Esophagus (tissue), 2 donors: Measurements from ENCODE around the gene CYSLTR2. TPM values are rescaled to one million over a fixed set of nuclear protein-coding genes. Genes with fewer than 3 reads are reported as not detected.

ENCODE experiments used
- H3K27ac ChIP-seq, 2 donors: one replicate each; pipeline ENCODE4 v1.5.1; 2013; ENCODE audit warnings: low read depth in 2 of 2, mild to moderate bottlenecking in 2 of 2, inconsistent platforms in 1 of 2, low read length in 1 of 2, moderate library complexity in 1 of 2
- H3K27me3 ChIP-seq, 2 donors: one replicate each; pipeline ENCODE4 v1.6.1; 2013; ENCODE audit warnings: low read length in 2 of 2, control low read depth in 1 of 2, mild to moderate bottlenecking in 1 of 2; ENCODE audit not compliant: insufficient read depth in 2 of 2, control insufficient read depth in 1 of 2
- H3K36me3 ChIP-seq, 2 donors: one replicate each; pipeline ENCODE4 v1.6.1; 2013; ENCODE audit warnings: low read length in 1 of 2; ENCODE audit not compliant: control insufficient read depth in 2 of 2, insufficient read depth in 2 of 2
- H3K4me1 ChIP-seq, 2 donors: one replicate each; pipeline ENCODE4 v1.6.1; 2013; ENCODE audit warnings: low read length in 1 of 2; ENCODE audit not compliant: control insufficient read depth in 2 of 2, insufficient read depth in 2 of 2
- H3K4me3 ChIP-seq, 2 donors: one replicate each; pipeline ENCODE4 v1.5.1; 2013; ENCODE audit warnings: low read length in 2 of 2, mild to moderate bottlenecking in 2 of 2, low read depth in 1 of 2, moderate library complexity in 1 of 2
- H3K9me3 ChIP-seq, 2 donors: one replicate each; pipeline ENCODE4 v1.6.1; 2013; ENCODE audit warnings: mild to moderate bottlenecking in 2 of 2, low read depth in 1 of 2, low read length in 1 of 2, moderate library complexity in 1 of 2; ENCODE audit not compliant: control insufficient read depth in 2 of 2, insufficient read depth in 1 of 2
- WGBS, 2 donors: extraction: QIAGEN DNeasy Blood & Tissue Kit; methylation state at CpG; one replicate each; pipeline ENCODE4 v1.1.7; 2013; 5-methylcytosine and 5-hydroxymethylcytosine counted together
- polyA plus RNA-seq, 2 donors: library from polyadenylated mRNA; stranded (reverse); fragments of 200-250 nt; gene quantifications; one replicate each; pipeline ENCODE4 v1.2.3, GENCODE V29; 2013
- donor health status: healthy with polysubstance abuse.
- donor health status: Bipolar disorder and iron deficiency.

CYSLTR2 gene
- polyA plus RNA-seq, result under 1 TPM; 0.07 to 0.12 TPM

- H3K27ac ChIP-seq, result no peak within 1 kb of the TSS
- H3K9me3 ChIP-seq, result no peaks in the 10 kb centered on the region
- no peak within 1 kb of the TSS for H3K4me3 ChIP-seq
- H3K4me1 ChIP-seq, result no peaks in the 10 kb centered on the region
- H3K27me3 ChIP-seq, result no peaks in the 10 kb centered on the region
- H3K36me3 ChIP-seq, result no peaks in the 10 kb centered on the region
- 42 to 54% methylated on average over 1 of the region's 1 CpG for WGBS, 2 donors
Observed at GRCh38 chr13:48653472-48653939, at the start of gene CYSLTR2. Gene CYSLTR2 (plus strand): TSS chr13:48653929. CDS start chr13:48706818, 52,889 bp downstream.

- no peaks in the 10 kb centered on the region for H3K36me3 ChIP-seq
- H3K9me3 ChIP-seq, result peaks cover 2 to 8% of the 10 kb centered on the region in 2 donors
- H3K27me3 ChIP-seq, result no peaks in the 10 kb centered on the region
- H3K27ac ChIP-seq, result no peak overlapping the region
- WGBS, 2 donors, result 61 to 62% methylated on average over 2 of the region's 2 CpGs
- H3K4me3 ChIP-seq, result no peak overlapping the region
- no peaks in the 10 kb centered on the region for H3K4me1 ChIP-seq
Observed at GRCh38 chr13:48615049-48615448, 38.7 kb upstream of the CYSLTR2 start.

GRCh38 chr13:48618937-48619336 lies 34.8 kb upstream of the CYSLTR2 start:
- H3K4me1 ChIP-seq, result no peaks in the 10 kb centered on the region
- no peak overlapping the region for H3K27ac ChIP-seq
- H3K27me3 ChIP-seq, result no peaks in the 10 kb centered on the region
- WGBS, 2 donors, result 87 to 92% methylated on average over 3 of the region's 3 CpGs
- H3K36me3 ChIP-seq, result no peaks in the 10 kb centered on the region
- peaks cover 2 to 7% of the 10 kb centered on the region in 2 donors for H3K9me3 ChIP-seq
- H3K4me3 ChIP-seq, result no peak overlapping the region

- H3K4me3 ChIP-seq, result no peak overlapping the region
- 44 to 47% methylated on average over 3 of the region's 3 CpGs for WGBS, 2 donors
- H3K9me3 ChIP-seq, result peaks cover 2 to 7% of the 10 kb centered on the region in 2 donors
- no peak overlapping the region for H3K27ac ChIP-seq
- no peaks in the 10 kb centered on the region for H3K36me3 ChIP-seq
- H3K27me3 ChIP-seq, result no peaks in the 10 kb centered on the region
- H3K4me1 ChIP-seq, result no peaks in the 10 kb centered on the region
Observed at GRCh38 chr13:48621056-48621455, 32.7 kb upstream of the CYSLTR2 start.

GRCh38 chr13:48624016-48624415 lies 29.7 kb upstream of the CYSLTR2 start:
- Histone ChIP-seq H3K4me1 (no peaks in the 10 kb centered on the region), H3K36me3 (no peaks in the 10 kb centered on the region), H3K9me3 (peaks cover 2 to 4% of the 10 kb centered on the region in 2 donors), H3K27ac (no peak overlapping the region), H3K4me3 (no peak overlapping the region), H3K27me3 (no peaks in the 10 kb centered on the region)
- 86 to 90% methylated on average over 4 of the region's 4 CpGs for WGBS, 2 donors

GRCh38 chr13:48624858-48625257 lies 28.9 kb upstream of the CYSLTR2 start:
- Histone ChIP-seq H3K27me3 (no peaks in the 10 kb centered on the region), H3K4me1 (no peaks in the 10 kb centered on the region), H3K4me3 (no peak overlapping the region), H3K27ac (no peak overlapping the region), H3K9me3 (peaks cover 0 to 2% of the 10 kb centered on the region in 2 donors), H3K36me3 (no peaks in the 10 kb centered on the region)
- 64 to 76% methylated on average over 4 of the region's 4 CpGs for WGBS, 2 donors

GRCh38 chr13:48625413-48626076 lies 28.2 kb upstream of the CYSLTR2 start:
- Histone ChIP-seq H3K27me3 (no peaks in the 10 kb centered on the region), H3K9me3 (peaks cover 0 to 2% of the 10 kb centered on the region in 2 donors), H3K4me1 (no peaks in the 10 kb centered on the region), H3K4me3 (no peak overlapping the region), H3K27ac (no peak overlapping the region), H3K36me3 (no peaks in the 10 kb centered on the region)
- WGBS, 2 donors, result 71 to 76% methylated on average over 4 of the region's 4 CpGs

- H3K4me3 ChIP-seq, result no peak overlapping the region
- H3K4me1 ChIP-seq, result no peaks in the 10 kb centered on the region
- no peak overlapping the region for H3K27ac ChIP-seq
- H3K27me3 ChIP-seq, result no peaks in the 10 kb centered on the region
- H3K36me3 ChIP-seq, result no peaks in the 10 kb centered on the region
- WGBS, 2 donors, result 9 to 33% methylated on average over 1 of the region's 1 CpG
- peaks cover 0 to 2% of the 10 kb centered on the region in 2 donors for H3K9me3 ChIP-seq
Observed at GRCh38 chr13:48626077-48626449, 27.7 kb upstream of the CYSLTR2 start.

- 81 to 87% methylated on average over 2 of the region's 2 CpGs for WGBS, 2 donors
Observed at GRCh38 chr13:48626726-48627451, 26.8 kb upstream of the CYSLTR2 start.

More at GRCh38 chr13:48626726-48627451, 26.8 kb upstream of the CYSLTR2 start:
- Histone ChIP-seq H3K4me1 (no peaks in the 10 kb centered on the region), H3K27me3 (no peaks in the 10 kb centered on the region), H3K36me3 (no peaks in the 10 kb centered on the region), H3K4me3 (no peak overlapping the region), H3K9me3 (peaks cover 0 to 2% of the 10 kb centered on the region in 2 donors), H3K27ac (no peak overlapping the region)
